HepG2 (cell line): Measurements from ENCODE around the gene F7. TPM values are rescaled to one million over a fixed set of nuclear protein-coding genes. Genes with fewer than 3 reads are reported as not detected.
A peak's percentile ranks its signal among the peaks of the same experiment; 100 is the strongest.

ENCODE experiments used
- ARNTL ChIP-seq: sonication (generic); formaldehyde crosslinking; IDR thresholded peaks from 2 replicates; pipeline ENCODE4 v1.4.0; 2020; ENCODE audit warnings: mild to moderate bottlenecking, missing genetic modification reagents
- ATM ChIP-seq: fragments of 450-650 bp; IDR thresholded peaks from 2 replicates; pipeline ENCODE4 v1.7.1; 2017; ENCODE audit warnings: mild to moderate bottlenecking, borderline replicate concordance
- BCL6 ChIP-seq: IDR thresholded peaks from 2 replicates; pipeline ENCODE4 v1.6.1; 2016; ENCODE audit warnings: missing genetic modification reagents, missing compliant biosample characterization
- HDAC2 ChIP-seq: sonication (generic); formaldehyde crosslinking; IDR thresholded peaks from 2 replicates; pipeline ENCODE4 v1.4.0; 2020; ENCODE audit warnings: missing genetic modification reagents
- MAZ ChIP-seq, 2 experiments: sonication (generic) in 1 of 2; formaldehyde crosslinking in 1 of 2; IDR thresholded peaks; 2 replicates each; pipeline versions ENCODE4 v1.5.0 to v1.6.1; 2012 to 2020; ENCODE audit warnings: low read depth in 2 of 2, mild to moderate bottlenecking in 2 of 2, borderline replicate concordance in 1 of 2, improper control_type of control experiment in 1 of 2, low read length in 1 of 2, missing genetic modification reagents in 1 of 2, moderate library complexity in 1 of 2
- PLRG1 ChIP-seq: fragments of 450-650 bp; conservative IDR thresholded peaks from 2 replicates; pipeline ENCODE4 v1.6.1; 2016
- RORA ChIP-seq: sonication (generic); formaldehyde crosslinking; IDR thresholded peaks from 2 replicates; pipeline ENCODE4 v1.5.0; 2020; ENCODE audit warnings: mild to moderate bottlenecking, missing genetic modification reagents, moderate library complexity
- SP1 ChIP-seq, 2 experiments: fragments of 450-650 bp in 1 of 2; sonication (generic) in 1 of 2; formaldehyde crosslinking in 1 of 2; IDR thresholded peaks; 2 replicates each; pipeline versions ENCODE4 v1.4.0 to v1.6.1; 2016 to 2020; ENCODE audit warnings: missing genetic modification reagents in 1 of 2
- STAG1 ChIP-seq: sonication (generic); formaldehyde crosslinking; IDR thresholded peaks from 2 replicates; pipeline ENCODE4 v1.4.0; 2020; ENCODE audit warnings: missing genetic modification reagents
- TAF15 ChIP-seq: fragments of 200-400 bp; formaldehyde crosslinking; IDR thresholded peaks from one replicate; pipeline ENCODE4 v1.6.1; 2018; ENCODE audit warnings: mild to moderate bottlenecking, low read depth, low read length; ENCODE audit not compliant: poor library complexity, severe bottlenecking
- TBL1XR1 ChIP-seq: fragments of 150-350 bp; IDR thresholded peaks from 2 replicates; pipeline ENCODE4 v1.6.1; 2014; ENCODE audit warnings: borderline replicate concordance, low read length; ENCODE audit not compliant: partially characterized antibody
- ZNF138 ChIP-seq: sonication (generic); formaldehyde crosslinking; IDR thresholded peaks from 2 replicates; pipeline ENCODE4 v1.5.0; 2020; ENCODE audit warnings: mild to moderate bottlenecking, low read depth, missing genetic modification reagents
- ZNF343 ChIP-seq: sonication (generic); formaldehyde crosslinking; IDR thresholded peaks from 2 replicates; pipeline ENCODE4 v1.4.0; 2020; ENCODE audit warnings: mild to moderate bottlenecking, missing genetic modification reagents
- ZNF501 ChIP-seq: sonication (generic); formaldehyde crosslinking; IDR thresholded peaks from 2 replicates; pipeline ENCODE4 v1.5.1; 2020; ENCODE audit warnings: mild to moderate bottlenecking, moderate library complexity, missing genetic modification reagents
- ZNF660 ChIP-seq: sonication (generic); formaldehyde crosslinking; IDR thresholded peaks from 2 replicates; pipeline ENCODE4 v1.5.1; 2020; ENCODE audit warnings: mild to moderate bottlenecking, low read depth, missing genetic modification reagents, borderline replicate concordance
- ZNF747 ChIP-seq: sonication (generic); formaldehyde crosslinking; IDR thresholded peaks from 2 replicates; pipeline ENCODE4 v1.8.1; 2023; ENCODE audit warnings: missing genetic modification reagents, mild to moderate bottlenecking, borderline replicate concordance
- ZNF83 ChIP-seq: sonication (generic); formaldehyde crosslinking; IDR thresholded peaks from 2 replicates; pipeline ENCODE4 v1.4.0; 2020; ENCODE audit warnings: missing genetic modification reagents, mild to moderate bottlenecking, borderline replicate concordance
- polyA plus RNA-seq, 8 experiments: library from polyadenylated mRNA; depleted of rRNA in 3 of 8; stranded (reverse) in 7 of 8; unstranded in 1 of 8; fragments of >200 nt; fragmentation: Illumina TruSeq in 4 of 8; extraction: Trizol in 4 of 8; gene quantifications; 2 replicates each; pipeline versions ENCODE4 v1.2.1 to v1.2.3, GENCODE V29; 2011 to 2016; ENCODE audit warnings: low read depth in 4 of 8, missing spikeins in 1 of 8, mixed read lengths in 1 of 8; ENCODE audit not compliant: insufficient read depth in 1 of 8
- total RNA-seq, 5 experiments: library from RNA; depleted of rRNA; stranded (reverse); fragments of >200 nt; fragmentation: Illumina TruSeq; extraction: Trizol; gene quantifications; 2 replicates each; pipeline ENCODE4 v1.2.3, GENCODE V29; 2016; ENCODE audit warnings: low read depth in 1 of 5
- TF ChIP-seq, protein P1 (sequence below), 2 experiments: fragments of 450-650 bp in 1 of 2; sonication (generic) in 1 of 2; formaldehyde crosslinking in 1 of 2; IDR thresholded peaks; 2 replicates each; pipeline versions ENCODE4 v1.6.1 to v1.8.0; 2016 to 2022; ENCODE audit warnings: antibody characterized with exemption in 1 of 2, mild to moderate bottlenecking in 1 of 2, missing genetic modification reagents in 1 of 2
- TF ChIP-seq, protein P2 (sequence below): sonication (generic); formaldehyde crosslinking; IDR thresholded peaks from 2 replicates; pipeline ENCODE4 v1.4.0; 2020; ENCODE audit warnings: mild to moderate bottlenecking, low read depth, missing genetic modification reagents

Gene F7
- total and polyA plus RNA-seq, 2 of the 13 experiments (the other 11 are each of a cell fraction or from before 2014, with no cell fraction given), result 12.6 to 26.5 TPM

DNA sequence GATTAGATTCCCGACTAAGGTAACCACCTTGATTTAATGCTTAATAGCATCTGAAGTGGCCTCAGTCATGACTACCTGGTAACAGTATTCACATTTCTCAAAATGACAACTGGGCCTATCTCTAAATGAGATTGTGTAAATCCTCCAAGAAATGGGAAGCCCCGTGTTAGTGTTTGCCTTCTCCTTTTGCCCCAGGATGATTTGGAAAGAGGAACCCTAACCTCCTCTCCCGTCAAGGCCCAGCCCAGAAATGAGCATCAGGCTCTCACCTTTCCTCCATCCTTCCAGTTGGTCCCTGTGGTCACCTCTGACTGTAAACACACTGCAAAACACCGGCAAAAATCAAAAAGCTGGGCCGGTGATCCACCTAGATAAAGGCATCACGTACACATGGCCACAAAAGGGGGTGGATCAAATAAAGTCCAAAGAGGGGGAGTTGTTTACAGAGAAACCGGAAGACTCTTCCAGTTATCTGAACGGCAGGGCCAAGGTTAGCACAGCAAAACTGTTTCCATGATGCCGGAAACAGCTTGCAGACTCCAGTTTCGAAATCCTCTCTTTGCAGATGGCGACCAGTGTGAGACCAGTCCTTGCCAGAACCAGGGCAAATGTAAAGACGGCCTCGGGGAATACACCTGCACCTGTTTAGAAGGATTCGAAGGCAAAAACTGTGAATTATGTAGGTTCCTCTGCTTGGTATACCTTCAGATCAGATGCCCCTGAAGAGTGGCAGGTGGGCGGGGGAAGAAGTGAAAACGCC lies 33.4 kb downstream of the F7 start (continued):
- TF ChIP-seq ZNF660 (CRISPR knock-in tag), result no peak
- TF ChIP-seq, protein P1, sequence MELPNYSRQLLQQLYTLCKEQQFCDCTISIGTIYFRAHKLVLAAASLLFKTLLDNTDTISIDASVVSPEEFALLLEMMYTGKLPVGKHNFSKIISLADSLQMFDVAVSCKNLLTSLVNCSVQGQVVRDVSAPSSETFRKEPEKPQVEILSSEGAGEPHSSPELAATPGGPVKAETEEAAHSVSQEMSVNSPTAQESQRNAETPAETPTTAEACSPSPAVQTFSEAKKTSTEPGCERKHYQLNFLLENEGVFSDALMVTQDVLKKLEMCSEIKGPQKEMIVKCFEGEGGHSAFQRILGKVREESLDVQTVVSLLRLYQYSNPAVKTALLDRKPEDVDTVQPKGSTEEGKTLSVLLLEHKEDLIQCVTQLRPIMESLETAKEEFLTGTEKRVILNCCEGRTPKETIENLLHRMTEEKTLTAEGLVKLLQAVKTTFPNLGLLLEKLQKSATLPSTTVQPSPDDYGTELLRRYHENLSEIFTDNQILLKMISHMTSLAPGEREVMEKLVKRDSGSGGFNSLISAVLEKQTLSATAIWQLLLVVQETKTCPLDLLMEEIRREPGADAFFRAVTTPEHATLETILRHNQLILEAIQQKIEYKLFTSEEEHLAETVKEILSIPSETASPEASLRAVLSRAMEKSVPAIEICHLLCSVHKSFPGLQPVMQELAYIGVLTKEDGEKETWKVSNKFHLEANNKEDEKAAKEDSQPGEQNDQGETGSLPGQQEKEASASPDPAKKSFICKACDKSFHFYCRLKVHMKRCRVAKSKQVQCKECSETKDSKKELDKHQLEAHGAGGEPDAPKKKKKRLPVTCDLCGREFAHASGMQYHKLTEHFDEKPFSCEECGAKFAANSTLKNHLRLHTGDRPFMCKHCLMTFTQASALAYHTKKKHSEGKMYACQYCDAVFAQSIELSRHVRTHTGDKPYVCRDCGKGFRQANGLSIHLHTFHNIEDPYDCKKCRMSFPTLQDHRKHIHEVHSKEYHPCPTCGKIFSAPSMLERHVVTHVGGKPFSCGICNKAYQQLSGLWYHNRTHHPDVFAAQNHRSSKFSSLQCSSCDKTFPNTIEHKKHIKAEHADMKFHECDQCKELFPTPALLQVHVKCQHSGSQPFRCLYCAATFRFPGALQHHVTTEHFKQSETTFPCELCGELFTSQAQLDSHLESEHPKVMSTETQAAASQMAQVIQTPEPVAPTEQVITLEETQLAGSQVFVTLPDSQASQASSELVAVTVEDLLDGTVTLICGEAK (IDR thresholded peaks at IDR 0.05), result no peak
- TF ChIP-seq, protein P1 (CRISPR knock-in tag; IDR thresholded peaks at IDR 0.05), result peak; percentile 89
- peak; percentile 82 for TF ChIP-seq BCL6 (CRISPR knock-in tag)
- TF ChIP-seq SP1 (IDR thresholded peaks at IDR 0.05), result no peak
- no peak; the same call in 1 of the 2 replicates for TF ChIP-seq SP1 (CRISPR knock-in tag; IDR thresholded peaks at IDR 0.05)
- no peak for TF ChIP-seq PLRG1
- peak; percentile 37; the same call in 1 of the 2 replicates for TF ChIP-seq STAG1 (CRISPR knock-in tag)
- TF ChIP-seq ZNF138 (CRISPR knock-in tag), result 0 out of 2 replicates have a peak, but pooled peaks have one; percentile 51
- no peak for TF ChIP-seq RORA (CRISPR knock-in tag)
- no peak for TF ChIP-seq ATM
- peak; percentile 93 for TF ChIP-seq HDAC2 (CRISPR knock-in tag)
- no peak for TF ChIP-seq ZNF83 (CRISPR knock-in tag)
- no peak for TF ChIP-seq MAZ (IDR thresholded peaks at IDR 0.05; ENCODE audit: borderline replicate concordance, low read depth, low read length)
- TF ChIP-seq MAZ (CRISPR knock-in tag; IDR thresholded peaks at IDR 0.05; ENCODE audit: low read depth), result peak; percentile 46
- TF ChIP-seq TAF15, result no peak
- TF ChIP-seq ZNF343 (CRISPR knock-in tag), result 0 out of 2 replicates have a peak, but pooled peaks have one; percentile 58
- peak; percentile 88 for TF ChIP-seq ARNTL (CRISPR knock-in tag)
- TF ChIP-seq, protein P2, sequence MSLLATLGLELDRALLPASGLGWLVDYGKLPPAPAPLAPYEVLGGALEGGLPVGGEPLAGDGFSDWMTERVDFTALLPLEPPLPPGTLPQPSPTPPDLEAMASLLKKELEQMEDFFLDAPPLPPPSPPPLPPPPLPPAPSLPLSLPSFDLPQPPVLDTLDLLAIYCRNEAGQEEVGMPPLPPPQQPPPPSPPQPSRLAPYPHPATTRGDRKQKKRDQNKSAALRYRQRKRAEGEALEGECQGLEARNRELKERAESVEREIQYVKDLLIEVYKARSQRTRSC (CRISPR knock-in tag), result no peak
- TF ChIP-seq ZNF501 (CRISPR knock-in tag), result peak; percentile 93
- peak; percentile 56 for TF ChIP-seq TBL1XR1
- TF ChIP-seq ZNF747 (CRISPR knock-in tag), result peak; percentile 97; the same call in 1 of the 2 replicates
